ENCODE results near the gene IDH3B.
"Not testable (repeated sequence)": the region's sequence is repeated elsewhere in the genome, so short reads cannot be mapped to it uniquely, and the experiment has no call there.

Gene IDH3B

DNA sequence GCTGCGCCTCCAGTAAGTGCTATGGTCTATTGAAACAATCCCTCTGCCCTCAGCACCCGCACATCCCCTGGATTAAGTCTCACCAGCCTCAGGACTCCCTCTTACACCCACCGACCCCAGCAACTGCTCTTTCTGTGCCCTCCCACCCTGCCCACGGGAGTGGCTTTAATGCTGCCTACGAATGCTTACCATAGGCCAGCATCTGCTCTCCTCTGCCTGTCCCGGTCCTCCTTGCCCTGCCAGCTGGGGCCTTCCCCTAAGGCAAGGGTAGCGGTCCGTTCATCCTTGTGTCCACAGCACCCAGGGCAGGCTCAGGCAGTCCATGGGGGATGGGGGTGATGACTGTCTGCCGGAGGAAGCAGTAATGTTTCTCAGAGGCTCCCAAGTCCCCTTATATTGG, 32.6 kb upstream of the IDH3B start:
- DNase-seq (ENCODE audit: extremely low spot score), result no peak
- POLR2A ChIA-PET, result no interaction called here
- TF ChIP-seq FOXA1 (IDR thresholded peaks at IDR 0.05) (no peak), ARNT (IDR thresholded peaks at IDR 0.05) (no peak), FOXM1 (IDR thresholded peaks at IDR 0.05; ENCODE audit: borderline replicate concordance) (no peak), HDGF (IDR thresholded peaks at IDR 0.05; ENCODE audit: borderline replicate concordance) (no peak), LEF1 (IDR thresholded peaks at IDR 0.05; ENCODE audit: borderline replicate concordance) (no peak), TARDBP (IDR thresholded peaks at IDR 0.05) (no peak), SP1 (IDR thresholded peaks at IDR 0.05) (no peak), NFRKB (IDR thresholded peaks at IDR 0.05) (no peak), CTBP1 (IDR thresholded peaks at IDR 0.05; ENCODE audit: borderline replicate concordance) (no peak), L3MBTL2 (conservative IDR thresholded peaks at IDR 0.05) (no peak), FOXK2 (IDR thresholded peaks at IDR 0.05) (no peak), SUZ12 (IDR thresholded peaks at IDR 0.05) (no peak), ELF4 (IDR thresholded peaks at IDR 0.05) (no peak), ZNF384 (IDR thresholded peaks at IDR 0.05) (no peak), BHLHE40 (IDR thresholded peaks at IDR 0.05; ENCODE audit: borderline replicate concordance) (no peak)
- TF ChIP-seq, protein P1, sequence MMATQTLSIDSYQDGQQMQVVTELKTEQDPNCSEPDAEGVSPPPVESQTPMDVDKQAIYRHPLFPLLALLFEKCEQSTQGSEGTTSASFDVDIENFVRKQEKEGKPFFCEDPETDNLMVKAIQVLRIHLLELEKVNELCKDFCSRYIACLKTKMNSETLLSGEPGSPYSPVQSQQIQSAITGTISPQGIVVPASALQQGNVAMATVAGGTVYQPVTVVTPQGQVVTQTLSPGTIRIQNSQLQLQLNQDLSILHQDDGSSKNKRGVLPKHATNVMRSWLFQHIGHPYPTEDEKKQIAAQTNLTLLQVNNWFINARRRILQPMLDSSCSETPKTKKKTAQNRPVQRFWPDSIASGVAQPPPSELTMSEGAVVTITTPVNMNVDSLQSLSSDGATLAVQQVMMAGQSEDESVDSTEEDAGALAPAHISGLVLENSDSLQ (IDR thresholded peaks at IDR 0.05), result no peak
- CTCF ChIA-PET, result no interaction called here

DNA sequence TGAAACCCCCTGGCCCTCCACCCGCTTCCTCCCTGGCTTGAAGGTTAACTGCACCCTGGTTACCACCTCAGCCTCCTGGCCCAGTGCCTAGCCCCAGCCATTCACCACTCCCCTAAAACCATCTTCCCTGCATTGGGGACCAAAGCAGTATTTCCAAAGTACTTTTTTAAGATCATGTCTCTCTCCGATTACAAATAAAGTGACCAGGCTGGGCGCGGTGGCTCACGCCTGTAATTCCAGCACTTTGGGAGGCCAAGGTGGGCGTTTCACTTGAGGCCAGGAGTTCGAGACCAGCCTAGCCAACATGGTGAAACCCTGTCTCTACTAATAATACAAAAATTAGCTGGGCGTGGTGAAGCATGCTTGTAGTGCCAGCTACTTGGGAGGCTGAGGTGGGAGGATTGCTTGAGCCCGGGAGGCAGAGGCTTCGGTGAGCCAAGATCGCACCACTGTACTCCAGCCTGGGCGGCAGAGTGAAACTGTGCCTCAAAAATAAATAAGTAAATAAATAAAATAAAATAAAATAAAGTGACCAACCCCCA, 32.0 kb upstream of the IDH3B start:
- CTCF ChIA-PET, result interaction anchor here (1.0 kb wide), 1 partner anchor 47 kb away, joined by 3 read pairs; no protein-coding TSS in a partner anchor
- DNase-seq (ENCODE audit: extremely low spot score); POLR2A ChIA-PET: not testable (repeated sequence)

DNA sequence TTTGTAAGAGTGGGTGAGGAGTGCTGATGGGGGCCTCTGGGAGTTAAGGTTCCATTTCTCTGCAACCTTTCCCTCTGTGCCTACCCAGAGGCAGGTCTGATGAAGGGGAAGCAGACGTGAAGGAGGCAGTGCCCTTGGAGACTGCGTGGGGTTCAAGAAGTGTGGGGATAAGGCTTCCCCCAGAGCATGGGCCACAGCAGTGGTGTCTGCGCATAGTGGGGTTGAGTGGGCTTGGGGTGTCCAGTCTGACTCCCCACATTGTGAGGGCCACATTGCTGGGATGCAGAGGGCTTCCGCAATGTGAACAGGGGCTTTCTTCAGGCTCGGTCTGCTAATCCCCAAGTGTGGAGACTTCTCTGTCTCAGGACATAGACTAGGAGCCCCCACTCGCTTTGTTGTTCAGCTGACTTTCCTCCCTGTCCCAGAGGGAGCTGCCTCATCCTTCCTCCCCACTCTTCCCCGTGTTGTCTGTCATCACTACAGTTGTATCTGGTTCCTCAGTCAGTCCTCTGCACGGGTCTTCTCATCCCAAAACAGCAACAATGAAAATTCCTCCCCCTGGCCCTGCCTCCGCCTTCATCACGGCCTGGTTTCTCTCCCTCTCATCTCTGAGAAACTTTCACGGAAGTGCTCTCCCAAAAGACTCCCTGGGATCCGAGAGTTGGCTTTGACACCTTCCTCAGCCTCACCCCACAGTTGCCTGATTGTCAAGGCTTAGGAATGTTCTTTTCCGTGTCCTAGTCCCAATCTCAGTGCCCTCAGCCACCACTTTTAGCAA, 31.4 kb upstream of the IDH3B start:
- TF ChIP-seq FOXK2 (IDR thresholded peaks at IDR 0.05), result no peak
- no peak for DNase-seq (ENCODE audit: extremely low spot score)
- ChIA-PET CTCF (interaction anchor here (1.0 kb wide), 1 partner anchor 48 kb away, joined by 3 read pairs; no protein-coding TSS in a partner anchor), POLR2A (interaction anchor here (1.6 kb wide), 1 partner anchor 31 kb away, joined by 3 read pairs; the partner anchor contains the start of gene IDH3B)

DNA sequence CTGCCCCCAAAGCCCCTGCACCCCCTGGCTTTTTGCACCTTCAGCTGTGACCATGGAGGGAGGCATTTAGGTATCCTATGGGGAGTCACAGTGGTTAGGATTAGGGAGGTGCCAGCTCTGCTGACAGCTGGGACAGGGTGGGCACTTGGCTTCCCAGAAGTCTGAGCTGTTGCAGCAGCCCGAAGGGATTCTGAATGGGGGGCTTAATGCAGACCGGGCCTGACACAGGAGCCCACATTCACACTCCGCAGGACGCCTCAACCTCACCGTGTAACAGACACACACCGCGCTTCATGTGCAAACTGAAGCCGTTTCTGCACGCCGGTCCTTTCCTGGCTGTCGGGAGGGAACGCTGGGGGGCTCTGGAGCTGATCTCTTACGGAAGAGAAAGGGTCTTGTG, 30.5 kb upstream of the IDH3B start:
- ChIA-PET CTCF (no interaction called here), POLR2A (interaction anchor here (1.6 kb wide), 1 partner anchor 30 kb away, joined by 3 read pairs; the partner anchor contains the start of gene IDH3B)
- no peak for DNase-seq (ENCODE audit: extremely low spot score)
- TF ChIP-seq LEF1 (IDR thresholded peaks at IDR 0.05; ENCODE audit: borderline replicate concordance) (no peak), CTBP1 (IDR thresholded peaks at IDR 0.05; ENCODE audit: borderline replicate concordance) (no peak), NFRKB (IDR thresholded peaks at IDR 0.05) (no peak)

DNA sequence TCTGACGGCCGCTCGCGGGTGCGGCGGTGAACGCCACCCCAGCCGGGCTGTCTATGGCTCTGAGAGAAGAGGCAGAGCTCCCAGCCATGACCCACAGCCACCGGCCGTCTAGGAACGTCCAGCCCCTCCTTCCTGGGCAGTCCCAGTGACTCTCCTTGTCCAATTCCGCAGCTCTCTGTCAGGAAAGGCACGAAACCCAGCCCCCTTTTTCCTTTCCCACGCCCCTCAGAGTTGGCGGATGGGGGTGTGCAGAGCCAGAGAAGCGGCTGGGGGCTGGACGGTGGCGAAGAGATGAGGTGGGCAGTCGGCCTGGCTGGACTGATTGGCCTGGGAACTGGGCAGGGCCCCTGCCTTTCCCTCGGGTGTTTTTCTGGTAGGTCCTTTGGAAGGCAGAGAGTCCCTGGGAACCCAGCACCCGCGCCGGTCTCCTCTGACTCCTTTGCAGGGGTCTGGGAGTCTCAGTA, 30.0 kb upstream of the IDH3B start:
- TF ChIP-seq NFRKB (IDR thresholded peaks at IDR 0.05) (no peak), ELF4 (IDR thresholded peaks at IDR 0.05) (no peak), LEF1 (IDR thresholded peaks at IDR 0.05; ENCODE audit: borderline replicate concordance) (no peak), FOXK2 (IDR thresholded peaks at IDR 0.05) (no peak), TARDBP (IDR thresholded peaks at IDR 0.05) (no peak), HDGF (IDR thresholded peaks at IDR 0.05; ENCODE audit: borderline replicate concordance) (no peak), SP1 (IDR thresholded peaks at IDR 0.05) (no peak), ZNF384 (IDR thresholded peaks at IDR 0.05) (no peak), ARNT (IDR thresholded peaks at IDR 0.05) (no peak), CTBP1 (IDR thresholded peaks at IDR 0.05; ENCODE audit: borderline replicate concordance) (no peak), L3MBTL2 (conservative IDR thresholded peaks at IDR 0.05) (no peak), BHLHE40 (IDR thresholded peaks at IDR 0.05; ENCODE audit: borderline replicate concordance) (no peak), FOXM1 (IDR thresholded peaks at IDR 0.05; ENCODE audit: borderline replicate concordance) (no peak)
- TF ChIP-seq, protein P1 (IDR thresholded peaks at IDR 0.05), result no peak
- ChIA-PET POLR2A (interaction anchor here (1.6 kb wide), 1 partner anchor 30 kb away, joined by 3 read pairs; the partner anchor contains the start of gene IDH3B), CTCF (interaction anchor here (1.5 kb wide), 1 partner anchor 158 kb away, joined by 4 read pairs; no protein-coding TSS in a partner anchor)
- DNase-seq (ENCODE audit: extremely low spot score), result no peak

DNA sequence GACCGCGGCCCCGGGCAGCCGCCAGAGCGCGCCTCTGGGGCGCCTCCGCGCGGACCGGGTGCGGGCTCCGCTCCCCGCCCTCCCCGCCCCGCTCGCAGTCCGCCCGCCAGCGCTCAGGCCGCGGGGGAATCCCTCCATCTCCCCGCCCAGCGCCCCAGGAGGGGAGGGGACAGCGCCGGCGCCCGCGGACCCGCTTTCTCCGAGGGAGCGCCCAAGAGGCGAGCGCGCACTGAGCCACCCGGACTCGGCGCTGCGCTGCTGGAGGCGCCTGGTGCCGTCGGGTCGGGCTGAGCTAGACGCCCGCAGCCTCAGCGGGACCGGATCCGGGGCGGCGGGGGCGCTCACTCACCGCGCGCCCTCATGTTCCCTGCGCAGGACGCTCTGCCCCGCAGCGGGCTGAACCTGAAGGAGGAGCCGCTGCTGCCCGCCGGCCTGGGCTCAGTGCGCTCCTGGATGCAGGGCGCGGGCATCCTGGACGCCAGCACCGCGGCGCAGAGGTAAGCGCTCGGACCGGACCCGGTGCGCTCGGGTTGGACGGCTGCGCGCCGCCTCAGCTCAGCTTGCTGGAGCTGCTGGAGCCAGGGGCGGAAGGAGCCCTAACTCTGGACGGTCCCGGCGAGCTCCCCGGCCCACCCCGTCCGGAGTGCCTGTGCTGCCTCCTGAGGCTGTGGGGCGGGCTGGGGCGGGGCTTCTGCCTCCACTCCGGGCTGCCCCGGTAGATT, 29.4 kb upstream of the IDH3B start:
- peak; percentile 52 for DNase-seq (ENCODE audit: extremely low spot score)
- TF ChIP-seq FOXM1 (IDR thresholded peaks at IDR 0.05; ENCODE audit: borderline replicate concordance) (no peak), BHLHE40 (IDR thresholded peaks at IDR 0.05; ENCODE audit: borderline replicate concordance) (no peak), HDGF (IDR thresholded peaks at IDR 0.05; ENCODE audit: borderline replicate concordance) (no peak), TARDBP (IDR thresholded peaks at IDR 0.05) (no peak), FOXK2 (IDR thresholded peaks at IDR 0.05) (no peak), CTBP1 (IDR thresholded peaks at IDR 0.05; ENCODE audit: borderline replicate concordance) (no peak), ZNF384 (IDR thresholded peaks at IDR 0.05) (no peak), NFRKB (IDR thresholded peaks at IDR 0.05) (no peak)
- TF ChIP-seq, protein P1 (IDR thresholded peaks at IDR 0.05), result no peak
- ChIA-PET POLR2A (interaction anchor here (0.8 to 1.6 kb wide), 2 partner anchors 11 to 29 kb away, joined by 3 read pairs; partner anchors contain the start of gene IDH3B), CTCF (interaction anchor here (1.5 kb wide), 1 partner anchor 159 kb away, joined by 4 read pairs; no protein-coding TSS in a partner anchor)

All from HEK293T (cell line).